Measurements from ENCODE around the gene PKD1. TPM values are rescaled to one million over a fixed set of nuclear protein-coding genes. Genes with fewer than 3 reads are reported as not detected.

The PKD1 gene
- total RNA-seq, 1 donor from 2014 or later, result 70.0 TPM

DNA sequence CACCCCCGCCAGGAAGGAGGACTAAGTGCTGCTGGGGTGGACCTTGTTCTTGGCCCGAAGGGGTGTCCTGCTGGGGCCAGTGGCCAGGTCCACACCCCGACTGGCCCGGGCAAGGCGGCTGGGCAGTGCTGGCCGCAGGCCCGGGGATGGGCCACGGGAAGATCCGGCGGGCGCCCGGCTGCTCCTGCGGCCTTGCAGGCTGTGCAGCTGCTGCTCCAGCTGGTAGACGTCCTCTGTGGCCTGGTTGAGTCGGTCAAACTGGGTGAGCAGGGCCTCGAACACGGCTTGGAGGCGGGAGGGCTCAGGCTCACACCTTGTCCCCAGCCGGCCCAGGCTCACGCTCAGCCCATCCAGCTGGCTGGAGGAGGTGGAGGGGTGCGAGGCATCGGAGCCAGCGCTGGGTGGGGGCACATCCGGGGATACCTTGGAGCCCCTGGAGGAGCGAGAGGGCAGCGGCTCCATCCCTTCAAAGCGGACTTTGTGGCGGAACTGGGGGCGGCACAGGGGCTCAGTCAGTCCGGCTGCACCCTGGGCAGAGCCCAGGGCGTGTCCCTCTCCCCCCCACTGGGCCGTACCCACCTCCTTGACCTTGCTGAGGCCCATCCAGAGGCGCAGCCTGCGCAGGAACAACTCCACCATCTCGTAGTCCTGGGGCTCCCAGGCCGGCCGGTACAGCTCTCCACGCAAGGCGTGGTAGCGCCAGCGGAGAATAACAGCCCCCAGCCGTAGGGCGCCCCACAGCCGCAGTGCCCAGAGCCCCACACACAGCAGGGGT lies 45.8 kb downstream of the PKD1 start:
- Mint-ChIP-seq H3K27ac (ENCODE audit: unreplicated experiment) (no peak overlapping the region), H3K4me1 (ENCODE audit: unreplicated experiment) (no peaks in the 10 kb centered on the region), H3K9me3 (ENCODE audit: unreplicated experiment) (no peaks in the 10 kb centered on the region), H3K36me3 (ENCODE audit: low read depth, unreplicated experiment) (peaks cover 8% of the 10 kb centered on the region), H3K4me3 (ENCODE audit: unreplicated experiment) (peak overlapping the region; percentile 51), H3K27me3 (ENCODE audit: unreplicated experiment) (peaks cover 19% of the 10 kb centered on the region)
- DNase-seq (ENCODE audit: low spot score), result no peak
- TF ChIP-seq, protein P1, sequence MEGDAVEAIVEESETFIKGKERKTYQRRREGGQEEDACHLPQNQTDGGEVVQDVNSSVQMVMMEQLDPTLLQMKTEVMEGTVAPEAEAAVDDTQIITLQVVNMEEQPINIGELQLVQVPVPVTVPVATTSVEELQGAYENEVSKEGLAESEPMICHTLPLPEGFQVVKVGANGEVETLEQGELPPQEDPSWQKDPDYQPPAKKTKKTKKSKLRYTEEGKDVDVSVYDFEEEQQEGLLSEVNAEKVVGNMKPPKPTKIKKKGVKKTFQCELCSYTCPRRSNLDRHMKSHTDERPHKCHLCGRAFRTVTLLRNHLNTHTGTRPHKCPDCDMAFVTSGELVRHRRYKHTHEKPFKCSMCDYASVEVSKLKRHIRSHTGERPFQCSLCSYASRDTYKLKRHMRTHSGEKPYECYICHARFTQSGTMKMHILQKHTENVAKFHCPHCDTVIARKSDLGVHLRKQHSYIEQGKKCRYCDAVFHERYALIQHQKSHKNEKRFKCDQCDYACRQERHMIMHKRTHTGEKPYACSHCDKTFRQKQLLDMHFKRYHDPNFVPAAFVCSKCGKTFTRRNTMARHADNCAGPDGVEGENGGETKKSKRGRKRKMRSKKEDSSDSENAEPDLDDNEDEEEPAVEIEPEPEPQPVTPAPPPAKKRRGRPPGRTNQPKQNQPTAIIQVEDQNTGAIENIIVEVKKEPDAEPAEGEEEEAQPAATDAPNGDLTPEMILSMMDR (IDR thresholded peaks at IDR 0.05; ENCODE audit: unreplicated experiment), result no peak

DNA sequence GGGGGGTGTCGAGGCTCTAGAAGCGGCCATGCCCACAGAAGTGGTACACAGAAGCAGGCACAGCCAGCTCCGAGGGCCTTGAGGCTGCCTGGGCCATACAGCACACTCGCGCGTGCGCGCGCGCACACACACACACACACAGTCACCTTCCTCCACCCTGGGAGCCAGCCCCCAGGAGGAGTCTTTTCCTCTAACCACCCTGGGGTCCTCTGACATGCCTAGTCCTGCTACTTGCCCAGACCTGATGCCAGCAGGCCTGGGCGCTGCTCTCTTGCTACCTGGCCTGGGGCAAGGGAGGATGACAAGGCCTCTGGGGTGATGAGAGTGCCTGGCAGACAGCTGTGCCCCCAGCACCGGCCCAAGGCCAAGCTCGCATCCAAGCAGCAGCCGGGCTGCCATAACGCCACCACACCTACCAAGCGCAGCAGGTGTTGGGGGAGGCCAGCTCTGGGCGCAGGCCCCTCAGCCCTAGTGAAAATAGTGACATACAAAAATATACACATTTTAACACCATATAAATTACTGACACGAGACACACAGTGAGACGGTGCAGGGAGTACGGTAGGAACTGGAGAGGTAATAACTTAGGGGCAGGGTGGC lies 46.8 kb downstream of the PKD1 start:
- no peak for DNase-seq (ENCODE audit: low spot score)
- TF ChIP-seq, protein P1 (IDR thresholded peaks at IDR 0.05; ENCODE audit: unreplicated experiment), result no peak
- H3K27me3 Mint-ChIP-seq (ENCODE audit: unreplicated experiment), result peaks cover 19% of the 10 kb centered on the region
- peak overlapping the region; percentile 70 for H3K27ac Mint-ChIP-seq (ENCODE audit: unreplicated experiment)
- peak overlapping the region; percentile 65 for H3K4me3 Mint-ChIP-seq (ENCODE audit: unreplicated experiment)
- no peaks in the 10 kb centered on the region for H3K9me3 Mint-ChIP-seq (ENCODE audit: unreplicated experiment)
- no peaks in the 10 kb centered on the region for H3K4me1 Mint-ChIP-seq (ENCODE audit: unreplicated experiment)
- H3K36me3 Mint-ChIP-seq (ENCODE audit: low read depth, unreplicated experiment), result peaks cover 4% of the 10 kb centered on the region

DNA sequence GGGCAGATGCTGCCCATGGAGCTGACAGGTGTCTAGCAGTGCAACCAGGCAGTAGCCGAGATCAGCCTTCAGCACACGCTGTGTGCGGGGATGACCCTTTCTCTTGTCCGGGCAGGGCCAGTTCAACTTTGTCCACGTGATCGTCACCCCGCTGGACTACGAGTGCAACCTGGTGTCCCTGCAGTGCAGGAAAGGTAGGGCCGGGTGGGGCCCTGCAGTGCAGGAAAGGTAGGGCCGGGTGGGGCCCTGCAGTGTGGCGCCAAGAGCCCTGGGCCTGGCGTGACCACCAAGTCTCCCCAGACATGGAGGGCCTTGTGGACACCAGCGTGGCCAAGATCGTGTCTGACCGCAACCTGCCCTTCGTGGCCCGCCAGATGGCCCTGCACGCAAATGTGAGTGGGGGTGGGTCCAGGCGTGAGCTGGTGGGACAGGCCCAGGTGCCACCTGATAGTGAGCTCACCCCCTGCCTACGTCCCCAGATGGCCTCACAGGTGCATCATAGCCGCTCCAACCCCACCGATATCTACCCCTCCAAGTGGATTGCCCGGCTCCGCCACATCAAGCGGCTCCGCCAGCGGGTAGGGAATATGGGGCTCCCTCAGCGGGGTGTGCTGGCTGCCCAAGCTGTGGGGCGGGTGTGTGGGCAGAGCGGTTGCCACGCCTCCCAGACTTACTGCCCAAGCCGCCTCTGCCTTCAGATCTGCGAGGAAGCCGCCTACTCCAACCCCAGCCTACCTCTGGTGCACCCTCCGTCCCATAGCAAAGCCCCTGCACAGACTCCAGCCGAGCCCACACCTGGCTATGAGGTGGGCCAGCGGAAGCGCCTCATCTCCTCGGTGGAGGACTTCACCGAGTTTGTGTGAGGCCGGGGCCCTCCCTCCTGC lies 47.7 kb downstream of the PKD1 start:
- Mint-ChIP-seq H3K27ac (ENCODE audit: unreplicated experiment) (peak overlapping the region; percentile 24), H3K4me1 (ENCODE audit: unreplicated experiment) (no peaks in the 10 kb centered on the region), H3K36me3 (ENCODE audit: low read depth, unreplicated experiment) (peaks cover 4% of the 10 kb centered on the region), H3K27me3 (ENCODE audit: unreplicated experiment) (peaks cover 19% of the 10 kb centered on the region), H3K9me3 (ENCODE audit: unreplicated experiment) (no peaks in the 10 kb centered on the region), H3K4me3 (ENCODE audit: unreplicated experiment) (no peak overlapping the region)
- no peak for DNase-seq (ENCODE audit: low spot score)
- TF ChIP-seq, protein P1 (IDR thresholded peaks at IDR 0.05; ENCODE audit: unreplicated experiment), result no peak

- DNase-seq (ENCODE audit: low spot score), result no peak
- H3K9me3 Mint-ChIP-seq (ENCODE audit: unreplicated experiment), result no peaks in the 10 kb centered on the region
- peaks cover 3% of the 10 kb centered on the region for H3K4me1 Mint-ChIP-seq (ENCODE audit: unreplicated experiment)
- TF ChIP-seq, protein P1 (IDR thresholded peaks at IDR 0.05; ENCODE audit: unreplicated experiment), result no peak
- peaks cover 8% of the 10 kb centered on the region for H3K36me3 Mint-ChIP-seq (ENCODE audit: low read depth, unreplicated experiment)
- H3K27ac Mint-ChIP-seq (ENCODE audit: unreplicated experiment), result no peak overlapping the region
- H3K4me3 Mint-ChIP-seq (ENCODE audit: unreplicated experiment), result no peak overlapping the region
- H3K27me3 Mint-ChIP-seq (ENCODE audit: unreplicated experiment), result peaks cover 13% of the 10 kb centered on the region
These were observed 48.6 kb downstream of the PKD1 start for GRCh38 chr16:2086812-2087747.
